Measurements from ENCODE around the gene TBC1D22A.

Gene TBC1D22A

GRCh38 chr22:47206666-47207218 lies 444.3 kb downstream of the TBC1D22A start:
- Histone ChIP-seq H3K9ac (no peak overlapping the region), H3K4me2 (no peak overlapping the region), H3K4me3 (no peak overlapping the region), H3K27ac (no peak overlapping the region), H3K36me3 (no peaks in the 10 kb centered on the region), H3K27me3 (no peaks in the 10 kb centered on the region), H3K4me1 (no peaks in the 10 kb centered on the region), H4K20me1 (peaks cover 0 to 5% (median 0%) of the 10 kb centered on the region in 11 experiments; a peak in 1 of 22 replicates), H3K9me3 (replicated peaks in 1 of 11) (no peaks in the 10 kb centered on the region)
- TF ChIP-seq Cebpa-rat (IDR thresholded peaks at IDR 0.05), result no peak

GRCh38 chr22:47207387-47207786 lies 444.9 kb downstream of the TBC1D22A start:
- H3K9me3 ChIP-seq (replicated peaks in 1 of 11), result no peaks in the 10 kb centered on the region
- no peak overlapping the region for H3K4me3 ChIP-seq
- H3K9ac ChIP-seq, result no peak overlapping the region
- 0 out of 22 replicates have a peak, but pooled peaks cover 0 to 5% (median 0%) of the 10 kb centered on the region in 11 experiments for H4K20me1 ChIP-seq
- TF ChIP-seq Cebpa-rat (IDR thresholded peaks at IDR 0.05), result no peak
- no peak overlapping the region for H3K4me2 ChIP-seq
- H3K4me1 ChIP-seq, result no peaks in the 10 kb centered on the region
- no peaks in the 10 kb centered on the region for H3K27me3 ChIP-seq
- H3K36me3 ChIP-seq, result no peaks in the 10 kb centered on the region
- H3K27ac ChIP-seq, result no peak overlapping the region

- no peaks in the 10 kb centered on the region for H3K4me1 ChIP-seq
- no peak for TF ChIP-seq Cebpa-rat (IDR thresholded peaks at IDR 0.05)
- no peaks in the 10 kb centered on the region for H3K9me3 ChIP-seq (replicated peaks in 1 of 11)
Observed at GRCh38 chr22:47207846-47208554, 445.6 kb downstream of the TBC1D22A start.

GRCh38 chr22:47208630-47209029 lies 446.2 kb downstream of the TBC1D22A start:
- Histone ChIP-seq H4K20me1 (0 out of 22 replicates have a peak, but pooled peaks cover 0 to 5% (median 0%) of the 10 kb centered on the region in 11 experiments), H3K9me3 (replicated peaks in 1 of 11) (no peaks in the 10 kb centered on the region), H3K27me3 (no peaks in the 10 kb centered on the region), H3K36me3 (no peaks in the 10 kb centered on the region), H3K4me2 (no peak overlapping the region), H3K27ac (no peak overlapping the region), H3K4me1 (no peaks in the 10 kb centered on the region), H3K4me3 (no peak overlapping the region), H3K9ac (no peak overlapping the region)
- TF ChIP-seq Cebpa-rat (IDR thresholded peaks at IDR 0.05), result no peak

More at GRCh38 chr22:47207846-47208554, 445.6 kb downstream of the TBC1D22A start:
- H3K27ac ChIP-seq, result no peak overlapping the region
- no peaks in the 10 kb centered on the region for H3K36me3 ChIP-seq
- H3K9ac ChIP-seq, result no peak overlapping the region
- H4K20me1 ChIP-seq, result 0 out of 22 replicates have a peak, but pooled peaks cover 0 to 5% (median 0%) of the 10 kb centered on the region in 11 experiments
- H3K4me2 ChIP-seq, result no peak overlapping the region
- H3K4me3 ChIP-seq, result no peak overlapping the region
- no peaks in the 10 kb centered on the region for H3K27me3 ChIP-seq

- H3K9ac ChIP-seq, result no peak overlapping the region; a peak in 1 of 22 replicates
- H3K27ac ChIP-seq, result no peak overlapping the region
- 0 out of 22 replicates have a peak, but pooled peaks cover 0 to 5% (median 0%) of the 10 kb centered on the region in 11 experiments for H4K20me1 ChIP-seq
- H3K9me3 ChIP-seq (replicated peaks in 1 of 11), result no peaks in the 10 kb centered on the region
- H3K4me1 ChIP-seq, result no peaks in the 10 kb centered on the region
- no peak overlapping the region for H3K4me2 ChIP-seq
- no peak overlapping the region for H3K4me3 ChIP-seq
- H3K36me3 ChIP-seq, result no peaks in the 10 kb centered on the region
- no peaks in the 10 kb centered on the region for H3K27me3 ChIP-seq
- TF ChIP-seq Cebpa-rat (IDR thresholded peaks at IDR 0.05), result no peak
Observed at GRCh38 chr22:47209040-47209514, 446.6 kb downstream of the TBC1D22A start.

- no peak overlapping the region for H3K4me2 ChIP-seq
- no peak overlapping the region; a peak in 1 of 22 replicates for H3K9ac ChIP-seq
- H3K36me3 ChIP-seq, result no peaks in the 10 kb centered on the region
- H3K27ac ChIP-seq, result no peak overlapping the region
- TF ChIP-seq Cebpa-rat (IDR thresholded peaks at IDR 0.05), result no peak
- no peaks in the 10 kb centered on the region for H3K27me3 ChIP-seq
- H3K4me3 ChIP-seq, result no peak overlapping the region
- H3K9me3 ChIP-seq (replicated peaks in 1 of 11), result no peaks in the 10 kb centered on the region
- 0 out of 22 replicates have a peak, but pooled peaks cover 0 to 5% (median 0%) of the 10 kb centered on the region in 11 experiments for H4K20me1 ChIP-seq
- no peaks in the 10 kb centered on the region for H3K4me1 ChIP-seq
Observed at GRCh38 chr22:47209547-47210023, 447.1 kb downstream of the TBC1D22A start.

GRCh38 chr22:47210112-47210657 lies 447.7 kb downstream of the TBC1D22A start:
- Histone ChIP-seq H4K20me1 (0 out of 22 replicates have a peak, but pooled peaks cover 0 to 5% (median 0%) of the 10 kb centered on the region in 11 experiments), H3K4me1 (no peaks in the 10 kb centered on the region), H3K9ac (no peak overlapping the region), H3K9me3 (replicated peaks in 1 of 11) (no peaks in the 10 kb centered on the region), H3K27ac (no peak overlapping the region), H3K4me3 (no peak overlapping the region), H3K36me3 (no peaks in the 10 kb centered on the region), H3K4me2 (no peak overlapping the region), H3K27me3 (no peaks in the 10 kb centered on the region)
- no peak for TF ChIP-seq Cebpa-rat (IDR thresholded peaks at IDR 0.05)

- H3K27me3 ChIP-seq, result no peaks in the 10 kb centered on the region
- H3K36me3 ChIP-seq, result no peaks in the 10 kb centered on the region
- TF ChIP-seq Cebpa-rat (IDR thresholded peaks at IDR 0.05), result no peak
Observed at GRCh38 chr22:47210686-47211085, 448.2 kb downstream of the TBC1D22A start.

GRCh38 chr22:47213571-47214230 lies 451.3 kb downstream of the TBC1D22A start:
- H3K9ac ChIP-seq, result no peak overlapping the region
- no peaks in the 10 kb centered on the region for H3K27me3 ChIP-seq
- no peaks in the 10 kb centered on the region for H3K4me1 ChIP-seq
- H3K4me2 ChIP-seq, result no peak overlapping the region
- H4K20me1 ChIP-seq, result 0 out of 22 replicates have a peak, but pooled peaks cover 0 to 5% (median 0%) of the 10 kb centered on the region in 11 experiments
- no peaks in the 10 kb centered on the region for H3K9me3 ChIP-seq (replicated peaks in 1 of 11)
- no peak for TF ChIP-seq Cebpa-rat (IDR thresholded peaks at IDR 0.05)
- H3K36me3 ChIP-seq, result no peaks in the 10 kb centered on the region
- H3K27ac ChIP-seq, result no peak overlapping the region
- H3K4me3 ChIP-seq, result no peak overlapping the region

More at GRCh38 chr22:47210686-47211085, 448.2 kb downstream of the TBC1D22A start:
- H3K4me1 ChIP-seq, result no peaks in the 10 kb centered on the region
- no peaks in the 10 kb centered on the region for H3K9me3 ChIP-seq (replicated peaks in 1 of 11)
- no peak overlapping the region for H3K4me2 ChIP-seq
- H4K20me1 ChIP-seq, result 0 out of 22 replicates have a peak, but pooled peaks cover 0 to 5% (median 0%) of the 10 kb centered on the region in 11 experiments
- H3K4me3 ChIP-seq, result no peak overlapping the region
- no peak overlapping the region for H3K9ac ChIP-seq
- no peak overlapping the region for H3K27ac ChIP-seq
